ENCODE results near the gene SLC25A47.

- TF ChIP-seq CTCF (IDR thresholded peaks at IDR 0.05) (peak in 2 of 3 donors; percentile 24 to 33), POLR2AphosphoS5 (IDR thresholded peaks at IDR 0.05) (no peak), POLR2A (IDR thresholded peaks at IDR 0.05) (no peak)
These were observed 20.0 kb upstream of the SLC25A47 start for GRCh38 chr14:100303179-100303578.

Measured in breast epithelium (tissue), 3 donors.